Measurements from ENCODE around the gene TIAM1.
A peak's percentile ranks its signal among the peaks of the same experiment; 100 is the strongest.

Gene TIAM1

GRCh38 chr21:31331231-31331630 lies 12.8 kb downstream of the TIAM1 start:
- no peak for DNase-seq

DNA sequence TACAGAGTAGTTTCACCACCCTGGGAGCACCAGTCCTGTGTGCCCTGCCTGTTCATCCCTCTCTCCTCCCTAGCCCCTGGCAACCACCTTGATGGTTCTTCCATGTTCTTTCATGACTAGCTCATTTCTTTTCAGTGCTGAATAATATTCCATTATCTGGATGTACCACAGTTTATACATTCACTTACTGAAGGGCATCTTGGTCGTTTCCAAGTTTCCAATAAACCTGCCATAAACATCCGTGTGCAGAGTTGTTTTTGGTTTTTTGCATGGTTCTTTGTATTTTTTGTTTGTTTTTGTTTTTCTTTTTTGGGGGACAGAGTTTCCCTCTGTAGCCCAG lies 13.9 kb downstream of the TIAM1 start:
- no peak for DNase-seq

- no peak for DNase-seq
Observed at GRCh38 chr21:31329456-31330143, 14.5 kb downstream of the TIAM1 start.

DNA sequence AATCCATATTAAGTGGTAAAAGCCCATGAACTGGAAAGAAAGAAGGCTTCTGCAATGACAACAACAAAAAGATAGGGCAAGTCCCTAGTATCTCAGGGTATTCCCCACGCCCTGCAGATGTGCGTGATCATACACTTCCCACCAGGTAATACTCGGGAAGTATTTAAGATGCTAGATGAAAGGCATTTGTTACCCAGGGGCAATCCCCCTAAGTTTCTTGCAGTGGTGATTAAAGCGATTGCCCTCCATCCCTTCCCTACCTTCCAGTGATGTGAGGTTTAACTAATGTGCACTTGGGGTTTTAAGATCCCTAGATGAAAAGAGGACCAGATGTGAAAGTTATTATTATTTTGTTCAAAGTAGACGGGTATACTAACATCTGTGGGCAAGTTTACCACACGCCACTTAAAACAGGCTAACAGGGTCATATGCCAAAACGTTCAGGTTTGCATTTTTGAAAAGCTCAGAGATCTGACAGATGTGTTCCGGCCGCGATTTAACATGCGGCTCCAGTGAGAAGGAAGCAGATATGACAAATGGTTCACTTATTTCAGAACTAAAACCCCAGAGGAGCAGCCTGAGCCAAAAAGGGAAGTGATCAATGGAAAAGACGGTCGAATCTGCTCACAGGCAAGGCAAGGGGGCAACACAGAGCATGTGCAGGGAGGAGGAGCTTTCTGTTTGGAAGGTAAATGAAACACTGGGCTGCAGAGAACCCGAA lies 17.4 kb downstream of the TIAM1 start:
- DNase-seq = peak; percentile 52

GRCh38 chr21:31318971-31319370 lies 25.1 kb downstream of the TIAM1 start:
- no peak for DNase-seq

DNA sequence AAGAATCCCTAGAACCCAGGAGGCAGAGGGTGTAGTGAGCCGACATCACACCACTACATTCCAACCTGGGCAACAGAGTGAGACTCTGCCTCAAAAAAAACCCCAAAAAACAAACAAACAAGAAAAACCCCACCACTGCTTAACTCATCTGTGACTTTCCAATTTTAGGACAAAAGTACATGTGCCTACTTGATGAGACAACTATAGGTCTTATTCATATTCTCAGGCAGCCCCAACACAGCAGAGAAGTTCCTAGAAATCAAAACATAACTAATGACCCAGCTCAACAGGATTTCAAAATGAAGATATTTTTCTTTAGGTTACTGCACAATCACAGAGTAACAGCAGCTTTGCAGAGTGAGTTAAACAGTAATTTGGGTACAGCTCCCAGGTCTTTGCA lies 26.4 kb downstream of the TIAM1 start:
- DNase-seq = no peak

- DNase-seq = no peak
Observed at GRCh38 chr21:31316488-31317169, 27.4 kb downstream of the TIAM1 start.

- no peak for DNase-seq
Observed at GRCh38 chr21:31316072-31316471, 28.0 kb downstream of the TIAM1 start.

DNA sequence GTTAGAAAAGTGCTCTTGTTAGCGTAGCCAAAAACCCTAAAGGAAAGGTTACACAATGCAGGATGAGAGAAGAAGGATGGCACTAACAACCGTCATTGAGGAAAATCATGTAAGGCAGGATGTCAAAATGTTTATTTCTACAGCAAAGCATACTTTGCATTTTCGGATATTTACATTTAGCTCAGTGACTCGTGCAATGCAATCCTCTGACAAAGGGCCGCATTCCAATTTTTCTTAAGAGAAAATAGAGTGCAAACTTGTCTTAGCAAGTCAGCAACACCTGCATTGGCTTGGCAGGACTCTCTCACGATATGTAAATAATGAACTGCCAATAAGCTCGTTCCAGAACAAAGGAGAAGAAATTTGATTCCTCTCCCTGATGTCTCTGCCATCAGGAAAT lies 33.3 kb downstream of the TIAM1 start:
- no peak for DNase-seq

DNA sequence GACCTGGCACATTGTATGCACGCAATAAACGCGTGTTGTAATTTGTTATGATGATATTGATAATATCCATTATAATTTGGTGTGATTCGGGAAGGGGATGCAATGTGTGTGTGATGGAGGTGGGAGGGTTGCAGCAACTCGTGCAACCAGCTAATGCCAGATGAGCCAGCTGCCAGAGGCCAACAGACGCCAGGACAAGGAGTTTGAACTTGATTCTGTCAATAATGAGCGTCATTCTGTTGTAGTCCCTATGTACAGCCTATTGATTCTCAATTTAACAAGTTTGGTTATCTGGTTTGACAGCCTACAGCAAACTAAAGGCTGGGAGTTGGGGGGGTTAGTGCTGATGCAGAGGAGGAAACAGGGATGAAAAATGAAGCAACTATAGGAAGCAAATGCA lies 35.5 kb downstream of the TIAM1 start:
- DNase-seq = no peak

DNA sequence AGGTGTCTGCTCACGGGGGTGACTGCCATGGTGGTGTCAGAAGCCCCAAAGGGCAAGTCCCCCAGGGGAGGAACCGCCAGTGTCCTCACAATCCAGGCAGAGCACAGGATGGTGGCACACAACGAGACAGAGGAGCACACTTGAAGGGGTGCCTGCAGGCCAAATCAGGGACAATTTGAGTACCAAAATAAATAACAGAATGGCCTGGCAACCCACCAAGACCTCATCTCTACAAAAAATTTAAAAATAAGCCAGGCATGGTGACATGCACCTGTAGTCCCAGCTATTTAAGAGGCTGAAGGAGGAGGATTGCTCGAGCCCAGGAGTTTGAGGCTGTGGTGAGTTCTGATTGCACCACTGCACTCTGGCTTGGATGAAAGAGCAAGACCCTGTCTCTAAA lies 38.2 kb downstream of the TIAM1 start:
- no peak for DNase-seq

GRCh38 chr21:31299291-31300147 lies 44.5 kb downstream of the TIAM1 start:
- DNase-seq = no peak

DNA sequence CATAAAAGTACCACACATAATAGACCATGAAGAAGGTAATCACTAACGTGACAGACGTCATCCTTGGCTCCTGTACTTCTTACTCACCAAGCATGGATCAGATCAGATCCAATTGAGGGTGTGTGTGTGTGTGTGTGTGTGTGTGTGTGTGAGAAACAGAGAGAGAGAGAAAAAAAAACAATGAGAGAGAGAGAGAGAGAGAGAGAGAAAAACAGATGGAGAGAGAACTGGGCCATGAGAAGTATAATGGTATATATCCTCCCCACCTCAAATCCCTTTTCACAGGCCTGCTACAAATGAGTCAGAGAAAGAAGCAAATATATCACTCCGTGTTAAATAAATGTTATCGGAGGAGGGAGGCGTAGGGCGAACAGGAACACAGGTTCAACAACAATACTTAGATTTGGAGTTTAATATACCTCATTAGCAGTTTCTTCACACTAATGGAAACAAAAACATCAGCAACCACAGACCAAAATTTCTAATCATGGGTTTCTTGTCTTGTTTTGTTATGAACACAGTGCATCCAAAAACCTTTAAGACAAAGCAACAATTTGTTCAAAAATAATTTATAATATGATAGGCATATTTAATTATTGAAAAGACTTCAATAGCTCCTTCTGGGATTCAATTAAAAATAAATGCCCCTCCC lies 45.3 kb downstream of the TIAM1 start:
- no peak for DNase-seq

DNA sequence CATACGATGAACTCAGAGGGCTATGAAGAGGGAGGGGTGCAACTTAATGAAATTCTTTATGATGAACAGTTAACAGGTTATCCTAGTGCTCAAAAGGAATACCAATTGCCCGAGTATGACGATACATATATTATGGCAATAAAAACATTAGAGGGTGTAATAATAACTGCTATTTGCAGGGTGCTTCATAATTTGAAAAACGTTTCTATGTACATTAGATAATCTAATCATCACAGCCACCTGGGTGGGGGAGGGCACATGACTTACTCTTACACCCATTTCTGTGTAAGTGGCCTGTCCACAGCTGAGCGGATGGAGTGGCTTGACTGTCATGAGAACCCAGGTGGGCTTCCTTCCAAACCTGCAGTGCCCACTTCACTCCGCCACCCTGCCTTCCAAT lies 46.3 kb downstream of the TIAM1 start:
- no peak for DNase-seq

GRCh38 chr21:31295676-31296075 lies 48.4 kb downstream of the TIAM1 start:
- no peak for DNase-seq

- no peak for DNase-seq
Observed at GRCh38 chr21:31294691-31295090, 49.4 kb downstream of the TIAM1 start.

- DNase-seq = no peak
Observed at GRCh38 chr21:31293986-31294385, 50.1 kb downstream of the TIAM1 start.

- no peak for DNase-seq
Observed at GRCh38 chr21:31290765-31291164, 53.3 kb downstream of the TIAM1 start.

DNA sequence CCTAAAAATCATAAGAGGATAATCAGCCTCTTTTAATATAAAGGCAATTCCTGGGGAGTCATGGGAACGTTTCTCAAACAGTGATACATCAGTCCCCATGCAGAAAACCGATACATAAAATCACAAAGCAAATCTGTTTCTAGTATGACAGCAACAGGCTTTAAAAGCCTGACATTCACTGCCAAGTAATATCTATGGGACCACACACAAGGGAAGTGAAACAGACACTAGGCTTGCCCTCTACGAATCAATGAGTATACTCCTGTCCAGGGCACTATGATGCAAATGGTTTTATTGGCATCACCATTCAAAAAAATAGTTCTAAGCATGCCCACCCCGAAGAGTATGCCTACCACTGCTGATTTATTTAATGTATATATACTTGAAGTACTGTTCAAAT lies 54.4 kb downstream of the TIAM1 start:
- DNase-seq = no peak

DNA sequence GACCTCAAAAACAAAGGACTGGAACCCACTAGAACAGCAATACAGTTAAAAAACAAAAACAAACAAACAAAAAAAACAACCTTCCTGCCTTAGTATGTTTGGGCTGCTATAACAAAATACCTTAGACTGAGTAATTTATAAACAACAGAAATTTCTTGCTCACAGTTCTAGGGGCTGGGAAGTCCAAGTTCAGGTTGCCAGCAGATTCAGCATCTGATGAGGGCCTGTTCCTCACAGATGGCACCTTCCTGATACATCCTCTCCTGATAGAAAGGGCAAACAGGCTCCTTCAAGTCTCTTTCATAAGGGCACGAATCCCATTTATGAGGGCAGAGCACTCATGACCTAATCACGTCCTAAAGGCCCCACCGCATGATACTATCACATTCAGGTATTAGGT lies 55.9 kb downstream of the TIAM1 start:
- DNase-seq = no peak

- DNase-seq = no peak
Observed at GRCh38 chr21:31287201-31287600, 56.9 kb downstream of the TIAM1 start.

DNA sequence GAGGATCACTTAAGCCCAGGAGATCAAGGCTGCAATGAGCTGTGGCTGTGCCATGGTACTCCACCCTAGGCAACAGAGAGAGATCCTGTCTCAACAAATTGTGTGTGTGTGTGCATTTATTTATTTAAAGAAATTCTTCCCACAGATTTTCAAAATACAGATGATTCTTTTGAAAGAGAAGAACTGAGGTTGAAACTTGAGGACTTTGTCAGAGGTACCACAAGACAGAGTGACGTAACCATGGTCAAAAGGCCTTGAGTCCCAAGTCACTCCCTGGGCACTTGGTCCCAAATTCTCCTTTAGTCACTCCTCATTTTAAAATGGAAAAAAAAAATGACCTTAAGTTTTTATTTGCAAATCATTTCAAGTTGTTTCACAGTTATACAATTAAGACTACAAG lies 57.4 kb downstream of the TIAM1 start:
- no peak for DNase-seq

Data from CD4-positive, alpha-beta T cell treated with Interleukin-6 for 4 hours (primary cell).